GM23338 (cell line): ENCODE measurements around the gene PSG7.
A peak's percentile ranks its signal among the peaks of the same experiment; 100 is the strongest.
"Not testable (repeated sequence)": the region's sequence is repeated elsewhere in the genome, so short reads cannot be mapped to it uniquely, and the experiment has no call there.

ENCODE experiments used
- CTCF ChIP-seq, 2 experiments: fragments of 200-600 bp in 1 of 2; sonication (generic) in 1 of 2; conservative IDR thresholded peaks; 2 replicates each; pipeline versions ENCODE4 v1.5.1 to v1.6.1; 2016 to 2017; ENCODE audit warnings: antibody characterized with exemption in 2 of 2, low read depth in 2 of 2, mild to moderate bottlenecking in 2 of 2, moderate library complexity in 1 of 2
- ETS1 ChIP-seq: IDR thresholded peaks from 2 replicates; pipeline ENCODE4 v1.6.1; 2016; ENCODE audit warnings: antibody characterized with exemption
- EZH2 ChIP-seq: fragments of 200-600 bp; sonication (generic); IDR thresholded peaks from one replicate; pipeline ENCODE4 v1.8.0; 2017; ENCODE audit warnings: antibody characterized with exemption, mild to moderate bottlenecking, low read depth; ENCODE audit not compliant: unreplicated experiment
- REST ChIP-seq: IDR thresholded peaks from one replicate; pipeline ENCODE4 v1.6.1; 2018; ENCODE audit warnings: antibody characterized with exemption; ENCODE audit not compliant: unreplicated experiment

- not testable (repeated sequence) for TF ChIP-seq EZH2, REST, ETS1
- peak; percentile 64 to 80 for TF ChIP-seq CTCF (conservative IDR thresholded peaks at IDR 0.05; ENCODE audit: low read depth in 2 of 2)
Measured at GRCh38 chr19:42923106-42923505, 13.9 kb downstream of the PSG7 start.
